DLD1 (cell line): ENCODE measurements around the gene HES4.
"Not testable (repeated sequence)": the region's sequence is repeated elsewhere in the genome, so short reads cannot be mapped to it uniquely, and the experiment has no call there.

Experiments
- in situ Hi-C: cut with HindIII; loops from 2 replicates; pipeline ENCODE4 v1.10.0; 2017; ENCODE audit warnings: low sequenced_read_pairs

Gene HES4

DNA sequence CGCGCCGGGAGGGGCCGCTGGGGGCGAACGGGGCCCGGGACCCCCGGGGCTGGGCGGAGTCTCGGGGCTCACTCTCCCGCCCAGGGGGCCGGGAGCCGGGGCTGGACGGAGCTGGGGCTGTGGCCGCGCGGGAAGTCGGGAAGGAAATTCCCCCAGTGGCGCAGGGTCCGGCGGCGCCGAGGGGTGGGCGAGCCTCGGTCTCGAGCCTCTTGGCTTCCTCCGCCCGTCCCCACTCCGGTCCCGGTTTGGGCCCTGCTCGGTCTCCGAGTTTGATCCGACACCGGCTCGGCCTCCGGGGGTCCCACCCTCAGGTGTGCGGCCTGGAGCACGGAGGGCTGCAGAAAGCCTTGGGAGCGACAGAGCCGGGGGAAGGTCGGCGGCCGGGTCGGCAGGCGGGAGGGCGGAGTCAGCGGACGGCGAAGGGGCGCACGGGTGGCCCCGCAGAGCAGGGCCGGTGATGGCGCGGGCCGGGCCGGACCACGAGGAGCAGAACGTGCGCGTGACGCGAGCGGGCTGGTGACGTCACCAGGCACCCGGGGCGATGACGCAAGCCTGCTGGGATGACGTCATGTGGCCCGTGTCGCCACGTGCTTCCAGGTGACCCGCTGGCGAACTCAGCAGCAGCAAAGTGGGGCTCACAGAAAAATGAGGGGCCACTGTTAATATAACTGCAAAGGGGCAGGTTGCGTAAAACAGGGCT, 610 bp upstream of the HES4 start:
- in situ Hi-C loops, result no loop called here

DNA sequence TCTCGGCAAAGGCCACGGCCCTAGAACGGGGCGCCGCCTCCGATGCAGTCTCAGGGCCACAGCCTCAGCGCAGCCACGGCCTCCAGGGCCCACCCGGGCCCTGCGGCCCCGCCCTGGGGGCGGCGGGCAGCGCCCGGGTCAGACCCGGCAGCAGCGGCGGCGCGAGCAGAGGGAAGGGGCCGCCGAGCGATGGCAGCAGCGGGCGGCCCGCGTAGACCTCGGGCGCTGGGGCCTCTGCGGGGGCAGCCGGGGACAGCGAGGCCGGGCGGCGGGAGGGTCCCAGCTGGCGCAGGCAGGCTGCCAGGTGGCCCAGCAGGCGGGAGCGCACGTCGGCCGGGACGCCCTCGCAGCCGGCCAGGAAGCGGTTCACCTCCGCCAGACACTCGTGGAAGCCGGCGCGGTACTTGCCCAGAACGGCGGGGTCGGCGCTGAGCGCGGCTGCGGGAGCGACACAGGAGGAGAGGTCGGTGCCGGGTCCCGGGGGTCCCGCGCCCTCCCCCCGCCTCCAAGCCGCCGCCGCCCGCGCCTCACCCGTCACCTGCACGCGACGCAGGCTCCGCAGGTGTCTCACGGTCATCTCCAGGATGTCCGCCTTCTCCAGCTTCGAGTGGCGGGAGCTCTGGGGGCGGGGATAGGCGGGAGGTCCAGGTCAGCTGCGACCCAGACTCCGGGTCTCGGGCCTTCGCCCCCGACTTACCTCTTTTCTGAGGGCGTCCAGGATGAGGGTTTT, 737 bp downstream of the HES4 start:
- in situ Hi-C loops, result no loop called here

DNA sequence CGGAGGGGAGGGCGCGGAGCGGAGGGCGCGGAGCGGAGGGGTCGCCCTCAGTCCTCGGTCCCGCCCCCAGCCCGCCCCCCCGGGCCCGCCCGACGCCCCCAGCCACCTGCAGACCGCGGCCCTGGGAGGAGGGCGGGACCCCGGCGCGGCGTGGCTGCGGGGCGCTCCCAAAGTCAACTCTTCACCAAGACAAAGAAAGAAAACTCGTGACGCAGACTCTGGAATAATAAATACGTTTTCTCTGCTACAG, 1.2 kb downstream of the HES4 start:
- in situ Hi-C loops, result no loop called here

DNA sequence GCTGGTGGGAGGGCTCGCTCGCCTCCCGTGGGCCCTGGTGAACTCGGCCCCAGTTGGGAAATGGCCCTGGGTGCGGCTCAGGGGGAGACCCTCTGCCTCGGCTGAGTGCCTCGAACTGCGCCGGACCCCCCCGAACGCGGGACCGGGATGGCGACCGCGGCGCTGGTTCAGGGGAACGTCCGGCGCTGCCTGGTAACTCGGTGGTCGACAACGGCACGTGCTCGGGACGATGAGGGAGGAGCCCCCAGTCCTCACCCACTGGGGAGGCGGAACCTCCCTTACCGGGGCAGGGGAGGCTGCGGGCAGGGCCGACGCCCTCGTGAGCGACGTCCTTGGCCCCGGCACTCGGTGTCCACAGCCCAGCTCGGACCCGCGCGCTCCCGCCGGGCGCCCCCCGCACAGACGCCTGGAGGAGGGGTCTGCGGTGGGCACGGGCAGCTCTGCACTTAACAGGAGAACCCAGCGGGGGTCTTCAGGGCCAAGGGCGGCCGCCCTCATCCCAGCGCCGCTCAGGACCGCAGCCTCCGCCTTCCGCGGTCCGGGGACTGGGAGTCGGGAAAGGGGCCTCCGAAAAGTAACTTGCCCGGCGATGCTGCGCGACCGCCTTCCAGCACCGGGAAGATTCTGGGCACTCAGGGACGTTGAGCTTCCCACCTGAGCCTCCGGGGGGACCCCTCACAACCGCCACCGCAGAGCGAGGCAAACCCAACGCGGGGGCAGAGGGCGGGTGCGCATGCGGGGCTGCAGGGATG, 1.7 kb downstream of the HES4 start:
- in situ Hi-C loops, result no loop called here

GRCh38 chr1:997713-997992, 2.2 kb downstream of the HES4 start:
- in situ Hi-C loops, result no loop called here

- in situ Hi-C loops, result no loop called here
Observed at GRCh38 chr1:996851-997712, 2.8 kb downstream of the HES4 start.

DNA sequence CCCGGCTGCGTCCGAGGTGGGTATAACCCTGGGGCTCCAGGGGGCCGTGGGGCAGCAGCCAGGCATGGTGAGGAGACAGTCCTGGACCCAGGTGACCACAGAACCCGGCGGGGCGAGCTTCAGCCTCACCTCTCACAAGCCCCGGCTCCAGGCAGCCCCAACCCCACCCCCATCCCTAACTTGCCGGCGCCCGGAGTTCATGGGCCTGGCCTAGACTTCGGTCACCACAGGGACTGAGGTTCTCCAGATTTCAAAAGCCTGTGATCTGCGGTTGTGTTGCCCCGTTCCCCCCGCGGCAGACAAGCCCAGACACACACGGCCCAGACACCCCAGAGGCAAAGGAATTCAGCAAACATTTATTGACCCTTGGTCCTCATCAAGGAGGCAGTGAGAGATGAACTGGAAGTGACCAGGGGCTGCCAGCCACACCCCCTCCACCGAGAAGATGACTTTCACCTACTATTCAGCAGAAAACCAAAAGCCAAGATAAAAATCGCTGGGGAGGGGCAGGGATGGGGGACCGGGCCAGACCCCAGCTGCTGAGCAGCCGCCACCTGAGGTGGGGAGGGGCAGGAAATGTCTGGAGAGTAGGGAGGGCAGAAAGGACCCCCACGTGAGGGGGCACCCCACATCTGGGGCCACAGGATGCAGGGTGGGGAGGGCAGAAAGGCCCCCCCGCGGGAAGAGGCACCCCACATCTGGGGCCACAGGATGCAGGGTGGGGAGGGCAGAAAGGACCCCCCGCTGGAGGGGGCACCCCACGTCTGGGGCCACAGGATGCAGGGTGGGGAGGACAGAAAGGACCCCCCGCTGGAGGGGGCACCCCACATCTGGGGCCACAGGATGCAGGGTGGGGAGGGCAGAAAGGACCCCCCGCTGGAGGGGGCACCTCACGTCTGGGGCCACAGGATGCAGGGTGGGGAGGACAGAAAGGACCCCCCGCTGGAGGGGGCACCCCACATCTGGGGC, 3.9 kb downstream of the HES4 start:
- in situ Hi-C loops, result no loop called here

DNA sequence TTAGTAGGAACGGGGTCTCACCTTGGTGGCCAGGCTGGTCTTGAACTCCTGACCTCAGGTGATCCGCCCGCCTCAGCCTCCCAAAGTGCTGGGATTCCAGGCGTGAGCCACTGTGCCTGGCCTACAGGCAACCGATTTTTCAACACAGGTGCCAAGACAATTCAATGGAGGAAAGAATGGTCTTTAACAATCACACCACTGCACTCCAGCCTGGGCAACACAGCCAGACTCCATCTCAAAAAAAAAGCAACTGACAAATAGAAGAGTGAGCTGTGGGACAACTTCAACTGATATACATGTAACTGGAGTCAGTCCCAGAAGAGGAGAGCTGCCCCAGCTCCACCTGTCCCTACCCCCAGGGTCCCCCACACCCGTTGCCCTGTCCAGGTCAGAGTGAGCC, 5.4 kb downstream of the HES4 start:
- in situ Hi-C loops, result not testable (repeated sequence)

DNA sequence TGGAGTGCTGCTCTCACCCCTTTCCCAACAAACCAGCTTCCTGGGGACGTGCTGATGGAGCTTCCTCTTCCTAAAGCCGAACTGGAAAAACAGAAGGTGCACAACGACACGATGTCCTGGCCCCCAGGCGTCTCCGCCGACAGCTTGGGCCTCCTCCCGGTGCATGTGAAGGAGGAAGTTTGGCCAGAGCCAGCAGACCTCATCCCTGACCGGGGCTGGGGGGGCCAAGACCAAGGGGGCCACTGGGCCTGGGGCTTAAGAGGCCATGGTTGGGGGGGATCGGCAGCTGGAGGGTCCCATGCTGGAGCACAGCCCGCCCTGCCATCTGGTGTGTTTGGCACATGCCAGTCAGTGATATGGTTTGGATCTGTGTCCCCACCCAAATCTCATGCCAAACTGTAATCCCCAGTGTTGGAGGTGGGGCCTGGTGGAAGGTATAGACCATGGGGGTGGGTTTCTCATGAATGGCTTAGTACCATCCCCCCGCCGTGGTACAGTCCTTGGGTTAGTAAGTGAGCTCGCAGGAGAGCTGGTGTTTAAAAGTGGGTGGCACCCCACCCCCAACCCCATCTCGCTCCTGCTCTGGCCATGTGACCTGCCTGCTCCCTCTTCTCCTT, 6.4 kb downstream of the HES4 start:
- in situ Hi-C loops, result no loop called here

- in situ Hi-C loops, result no loop called here
Observed at GRCh38 chr1:992362-992761, 7.5 kb downstream of the HES4 start.

- in situ Hi-C loops, result no loop called here
Observed at GRCh38 chr1:991895-992294, 8.0 kb downstream of the HES4 start.

DNA sequence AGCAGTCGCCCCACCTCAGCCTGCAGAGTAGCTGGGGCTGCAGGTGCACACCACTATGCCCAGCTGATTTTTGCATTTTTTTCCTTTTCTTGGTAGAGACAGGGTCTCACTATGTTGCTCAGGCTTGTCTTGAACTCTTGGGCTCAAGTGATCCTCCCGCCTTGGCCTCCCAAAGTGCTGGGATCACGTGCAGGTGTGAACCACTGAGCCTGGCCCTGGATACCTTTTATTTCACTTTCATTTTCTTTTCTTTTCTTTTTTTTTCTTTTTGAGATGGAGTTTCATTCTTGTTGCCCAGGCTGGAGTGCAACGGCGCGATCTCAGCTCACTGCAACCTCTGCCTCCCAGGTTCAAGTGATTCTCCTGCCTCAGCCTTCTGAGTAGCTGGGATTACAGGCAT, 8.6 kb downstream of the HES4 start:
- in situ Hi-C loops, result not testable (repeated sequence)

- in situ Hi-C loops, result not testable (repeated sequence)
Observed at GRCh38 chr1:988061-988460, 11.8 kb downstream of the HES4 start.

DNA sequence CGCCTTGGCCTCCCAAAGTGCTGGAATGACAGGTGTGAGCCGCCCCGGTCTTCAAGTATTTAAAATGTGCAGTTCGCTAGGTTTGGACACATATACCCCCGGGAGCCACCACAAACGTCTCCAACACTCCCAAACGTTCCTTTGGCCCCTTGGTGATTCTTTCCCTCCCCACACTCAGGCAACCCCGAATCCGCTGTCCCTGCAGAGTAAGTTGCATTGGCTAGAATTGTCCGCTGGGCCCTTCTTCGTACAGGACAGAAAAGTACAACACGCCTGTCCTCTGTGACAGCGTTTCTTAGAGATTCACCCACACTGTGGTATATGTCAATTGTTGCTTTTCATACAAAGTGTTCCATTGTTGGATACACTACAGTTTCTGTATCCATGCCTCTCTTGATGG, 14.8 kb downstream of the HES4 start:
- in situ Hi-C loops, result no loop called here

GRCh38 chr1:984476-984814, 15.5 kb downstream of the HES4 start:
- in situ Hi-C loops, result no loop called here

DNA sequence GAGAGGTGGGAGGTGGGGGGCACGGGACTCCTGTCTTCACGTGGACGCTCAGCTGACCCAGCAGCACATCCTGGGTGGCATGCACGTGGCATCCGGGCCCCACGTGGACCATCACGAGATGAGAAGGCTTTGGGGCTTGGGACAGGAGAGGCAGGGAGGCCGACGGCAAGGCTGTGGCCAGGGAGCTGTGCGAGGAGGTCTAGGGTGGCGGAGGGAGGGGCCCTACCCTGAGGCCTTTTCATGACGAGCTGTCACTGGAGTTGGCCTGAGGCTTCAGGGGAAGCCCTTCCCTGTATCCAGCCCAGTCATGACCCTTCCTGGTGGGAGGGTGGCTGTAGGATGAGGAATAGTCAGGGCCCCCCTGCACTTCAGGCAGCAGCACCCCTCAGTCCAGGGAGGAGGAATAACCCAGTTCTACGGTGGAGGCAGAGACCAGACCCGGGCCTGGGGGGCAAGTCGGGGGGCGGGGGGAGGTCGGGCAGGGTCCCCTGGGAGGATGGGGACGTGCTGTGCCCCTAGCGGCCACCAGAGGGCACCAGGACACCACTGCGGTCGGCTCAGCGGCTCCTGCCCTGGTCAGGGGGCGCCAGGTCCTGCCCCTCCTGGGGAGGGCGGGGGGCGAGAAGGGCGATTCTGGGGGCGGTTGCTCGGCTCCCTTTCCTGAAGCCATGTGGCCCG, 16.0 kb downstream of the HES4 start:
- in situ Hi-C loops, result no loop called here

DNA sequence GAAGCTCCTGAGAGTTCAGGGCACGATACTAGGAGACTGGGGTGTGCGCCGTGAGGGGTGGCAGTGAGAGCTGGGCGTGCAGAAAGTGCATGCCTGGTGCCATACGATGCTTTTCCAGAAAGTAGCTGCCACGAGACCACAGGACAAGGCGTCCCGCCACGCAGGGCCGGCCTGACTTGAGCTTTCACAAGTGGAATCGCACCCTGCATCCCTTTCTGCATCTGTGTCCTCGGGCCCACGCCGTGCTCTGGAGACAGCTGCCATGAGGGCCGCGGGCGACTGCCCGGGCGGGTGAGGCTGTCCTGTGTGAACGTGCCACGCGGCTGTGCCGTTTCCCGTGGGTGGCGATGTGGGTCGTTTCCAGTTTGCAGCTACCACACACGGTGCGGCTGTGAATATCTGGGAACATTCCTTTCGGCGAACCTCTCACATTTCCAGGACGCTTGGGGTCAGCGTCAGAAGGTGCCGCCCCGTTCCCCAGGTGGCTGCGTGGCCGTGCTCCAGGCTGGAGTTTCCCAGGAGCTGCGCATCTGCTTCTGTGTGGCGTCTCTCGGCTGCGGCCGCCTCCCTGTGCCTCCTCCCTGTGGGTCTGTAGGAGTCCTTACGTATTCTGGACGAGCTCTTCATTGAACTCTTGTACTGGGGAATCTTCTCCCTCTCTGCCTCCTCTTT, 17.0 kb downstream of the HES4 start:
- in situ Hi-C loops, result no loop called here

DNA sequence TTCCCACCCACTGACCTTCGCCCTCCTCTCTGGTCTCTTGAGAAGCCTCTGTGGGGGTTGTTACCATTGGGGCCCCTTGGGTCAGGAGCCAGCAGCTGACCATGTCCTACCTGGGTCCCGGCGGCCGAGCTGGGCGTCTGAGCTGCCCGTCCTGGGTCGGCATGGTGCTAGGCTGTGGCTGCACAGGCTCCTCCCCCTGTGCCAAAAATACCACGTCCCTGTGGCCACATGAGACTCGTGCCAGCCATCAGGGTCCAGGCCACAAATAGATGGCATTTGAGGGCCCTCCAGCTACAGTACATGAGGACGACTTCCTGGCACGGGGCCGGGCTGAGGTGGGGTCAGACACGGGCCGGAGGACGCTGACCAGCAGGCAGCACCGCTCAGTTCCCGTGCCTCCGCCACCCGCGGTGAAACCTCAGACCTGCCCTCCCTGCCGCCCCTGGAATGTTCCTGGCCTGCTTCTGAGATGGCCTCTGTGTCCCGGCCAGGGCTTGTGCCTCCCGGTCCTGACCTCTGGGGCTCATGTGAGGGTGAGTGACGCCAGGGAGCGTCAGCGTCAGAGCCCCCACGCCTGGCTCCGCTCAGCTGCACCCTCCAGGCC, 17.8 kb downstream of the HES4 start, which contains the start of gene PERM1:
PERM1 (minus strand) TSS at position 139 of the 604 bp plus-strand sequence. CDS start 1,064 bp downstream, outside the sequence.
- in situ Hi-C loops, result no loop called here
